K562 (cell line): Measurements from ENCODE around the gene GTPBP2. TPM values are rescaled to one million over a fixed set of nuclear protein-coding genes. Genes with fewer than 3 reads are reported as not detected.

Experiments
- ATAC-seq: fragments of 200-7000 bp; cut with Tn5 transposase; 3 replicates; pipeline ENCODE4 v1.9.1; 2020; ENCODE audit warnings: moderate library complexity
- BruUV-seq: library from RNA; stranded (reverse); fragments of 400-500 nt; replicated peaks from 2 replicates; lab custom pipeline; 2021; lab: Mats Ljungman, UMichigan
- CTCF ChIA-PET: fragments of 300-600 bp; formaldehyde crosslinking; extraction: SDS; loops from one replicate; lab custom pipeline; 2021; ENCODE audit warnings: low intra/inter-chr PET ratio; lab: Yijun Ruan, JAX
- POLR2A ChIA-PET: fragments of 300-600, 350-650 bp; sonication (Branson Sonifier 250); formaldehyde crosslinking; extraction: SDS; loops from one replicate; lab custom pipeline; 2021; ENCODE audit warnings: antibody characterized with exemption, inconsistent platforms; lab: Yijun Ruan, JAX
- DNase-seq, 4 experiments: peaks; one replicate each; pipeline versions ENCODE4 v3.0.0 to v3.0.0-alpha.2; 2011 to 2018; ENCODE audit warnings: low spot score in 3 of 4, mixed read lengths in 3 of 4; ENCODE audit errors: extremely low read depth in 1 of 4
- FAIRE-seq: peaks from 2 replicates; lab custom pipeline; 2011; peaks lifted over from hg19 to GRCh38; lab: Jason Lieb, UNC
- H2AFZ ChIP-seq: 2 replicates; pipeline ENCODE4 v1.6.0; 2011; ENCODE audit warnings: low read depth, low read length, control low read depth, inconsistent platforms
- H3K27ac ChIP-seq: fragments of 200-600 bp; 3 replicates; pipeline ENCODE4 v1.8.0; 2011; ENCODE audit warnings: low read depth, mild to moderate bottlenecking, control low read depth, inconsistent platforms, low read length, moderate library complexity, mixed read lengths; ENCODE audit errors: extremely low read depth
- H3K27me3 ChIP-seq, 2 experiments: fragments of 300-600 bp in 1 of 2; 2 replicates in 1 of 2; 3 replicates in 1 of 2; pipeline versions ENCODE4 v1.6.0 to v1.8.0; 2011; ENCODE audit warnings: inconsistent platforms in 2 of 2, low read length in 2 of 2, mild to moderate bottlenecking in 1 of 2, mixed read lengths in 1 of 2, moderate library complexity in 1 of 2; ENCODE audit not compliant: control insufficient read depth in 2 of 2, insufficient read depth in 2 of 2
- H3K36me3 ChIP-seq: fragments of 300-600 bp; 3 replicates; pipeline ENCODE4 v1.8.0; 2011; ENCODE audit warnings: mild to moderate bottlenecking, low read length, inconsistent platforms; ENCODE audit not compliant: control insufficient read depth, insufficient read depth
- H3K4me1 ChIP-seq, 2 experiments: fragments of 200-600 bp in 1 of 2; replicated peaks in 1 of 2; 2 replicates in 1 of 2; 3 replicates in 1 of 2; pipeline versions ENCODE4 v1.5.1 to v1.8.0; 2011; ENCODE audit warnings: inconsistent platforms in 2 of 2, low read length in 2 of 2, mild to moderate bottlenecking in 1 of 2, mixed read lengths in 1 of 2, moderate library complexity in 1 of 2; ENCODE audit not compliant: control insufficient read depth in 2 of 2, insufficient read depth in 2 of 2
- H3K4me2 ChIP-seq: 2 replicates; pipeline ENCODE4 v1.6.1; 2011; ENCODE audit warnings: low read length, control low read depth, inconsistent platforms, mixed read lengths; ENCODE audit not compliant: insufficient read depth
- H3K4me3 ChIP-seq: fragments of 200-600 bp; sonication (generic), shearing (Covaris generic); 2 replicates; pipeline ENCODE4 v1.5.1; 2016; ENCODE audit warnings: control low read depth, inconsistent platforms
- H3K79me2 ChIP-seq: fragments of 200-600 bp; 3 replicates; pipeline ENCODE4 v1.8.0; 2011; ENCODE audit warnings: low read length, inconsistent platforms; ENCODE audit not compliant: control insufficient read depth, insufficient read depth
- H3K9ac ChIP-seq, 2 experiments: 2 replicates each; pipeline versions ENCODE4 v1.6.0 to v1.6.1; 2011; ENCODE audit warnings: low read depth in 2 of 2, low read length in 2 of 2, control low read depth in 1 of 2, inconsistent platforms in 1 of 2, mild to moderate bottlenecking in 1 of 2, mixed read lengths in 1 of 2; ENCODE audit not compliant: insufficient read depth in 1 of 2
- H3K9me1 ChIP-seq: one replicate; pipeline ENCODE4 v1.6.0; 2011; ENCODE audit warnings: inconsistent platforms, mild to moderate bottlenecking, low read length, moderate library complexity; ENCODE audit not compliant: control insufficient read depth, insufficient read depth
- H3K9me3 ChIP-seq: replicated peaks from 2 replicates; pipeline ENCODE4 v1.5.1; 2011; ENCODE audit warnings: low read depth, low read length, inconsistent platforms; ENCODE audit not compliant: control insufficient read depth, insufficient read depth
- H4K20me1 ChIP-seq: replicated peaks from 2 replicates; pipeline ENCODE4 v1.6.1; 2011; ENCODE audit warnings: low read length, inconsistent platforms, mixed read lengths; ENCODE audit not compliant: control insufficient read depth, insufficient read depth
- ATF7 ChIP-seq: fragments of 450-650 bp; IDR thresholded peaks from 2 replicates; pipeline ENCODE4 v1.7.1; 2014; ENCODE audit warnings: mild to moderate bottlenecking, moderate library complexity
- BCOR ChIP-seq: fragments of 450-650 bp; IDR thresholded peaks from 2 replicates; pipeline ENCODE4 v1.6.1; 2016
- HDAC8 ChIP-seq: fragments of 450-650 bp; IDR thresholded peaks from 2 replicates; pipeline ENCODE4 v1.6.1; 2016; ENCODE audit warnings: mild to moderate bottlenecking, missing genetic modification characterization, moderate library complexity, missing compliant biosample characterization
- L3MBTL2 ChIP-seq: fragments of 450-650 bp; IDR thresholded peaks from 2 replicates; pipeline ENCODE4 v1.6.1; 2016; ENCODE audit warnings: mild to moderate bottlenecking, moderate library complexity
- NFATC3 ChIP-seq: fragments of 450-650 bp; IDR thresholded peaks from 2 replicates; pipeline ENCODE4 v1.6.1; 2017; ENCODE audit warnings: mild to moderate bottlenecking
- PHTF2 ChIP-seq: fragments of 250-450 bp; sonication (Bioruptor Pico); IDR thresholded peaks from 2 replicates; pipeline ENCODE4 v1.5.0; 2021; ENCODE audit warnings: mild to moderate bottlenecking
- POLR3A ChIP-seq: IDR thresholded peaks from 2 replicates; pipeline ENCODE4 v1.6.1; 2011; ENCODE audit warnings: borderline replicate concordance, mild to moderate bottlenecking, moderate library complexity; ENCODE audit not compliant: insufficient read length, insufficient read depth; ENCODE audit errors: extremely low read depth
- RBM25 ChIP-seq: fragments of 200-400 bp; formaldehyde crosslinking; IDR thresholded peaks from 2 replicates; pipeline ENCODE4 v1.6.1; 2018; ENCODE audit warnings: low read length, low read depth, moderate library complexity; ENCODE audit not compliant: severe bottlenecking
- TRIM25 ChIP-seq: fragments of 450-650 bp; IDR thresholded peaks from 2 replicates; pipeline ENCODE4 v1.7.0; 2016; ENCODE audit warnings: borderline replicate concordance
- ZBTB12 ChIP-seq: fragments of 250-450 bp; sonication (Bioruptor Pico); IDR thresholded peaks from 2 replicates; pipeline ENCODE4 v1.4.0; 2020
- ZBTB2 ChIP-seq: fragments of 450-650 bp; IDR thresholded peaks from 2 replicates; pipeline ENCODE4 v1.6.1; 2016; ENCODE audit warnings: antibody characterized with exemption
- WGBS: fragments of 100-300 bp; shearing (Covaris generic); methylation state at CpG from one replicate; pipeline ENCODE4 v1.1.6; 2016; ENCODE audit warnings: low coverage, mixed read lengths; ENCODE audit not compliant: insufficient coverage; ENCODE audit errors: missing lambda C conversion rate; 5-methylcytosine and 5-hydroxymethylcytosine counted together
- in situ Hi-C: fragments of 300-500 bp; cut with MboI; formaldehyde crosslinking; loops from 4 replicates; pipeline ENCODE4 v1.15.0; 2018; ENCODE audit warnings: inconsistent platforms, mixed read lengths
- intact Hi-C: fragments of 100-400 bp; cut with micrococcal nuclease; formaldehyde crosslinking; loops from 2 replicates; pipeline ENCODE4 v1.14.2; 2022
- polyA plus RNA-seq, 8 experiments: library from polyadenylated mRNA; depleted of rRNA in 4 of 8; stranded (reverse) in 5 of 8; unstranded in 3 of 8; fragments of >200 nt; fragmentation: Nextera tagmentation in 2 of 8; fragmentation: Illumina TruSeq in 1 of 8; extraction: Ambion mirVana in 2 of 8; extraction: Trizol in 1 of 8; gene quantifications; 2 replicates each; pipeline versions ENCODE4 v1.2.1 to v1.2.3, GENCODE V29; 2011 to 2014; ENCODE audit warnings: inconsistent platforms in 1 of 8, missing spikeins in 1 of 8
- total RNA-seq, 7 experiments: library from RNA; depleted of rRNA in 6 of 7; stranded (reverse); fragments of >200 nt in 6 of 7; fragmentation: Illumina TruSeq in 2 of 7; extraction: Trizol in 2 of 7; gene quantifications; 2 replicates each; pipeline versions ENCODE4 v1.2.1 to v1.2.3, GENCODE V29; 2011 to 2021; ENCODE audit warnings: low replicate concordance in 1 of 7
- TF ChIP-seq, protein P1 (sequence below): sonication (generic); formaldehyde crosslinking; IDR thresholded peaks from 2 replicates; pipeline ENCODE4 v1.9.0; 2022; ENCODE audit warnings: mild to moderate bottlenecking, missing genetic modification reagents
- TF ChIP-seq, protein P2 (sequence below): fragments of 250-450 bp; sonication (Bioruptor Pico); IDR thresholded peaks from 2 replicates; pipeline ENCODE4 v1.5.0; 2020; ENCODE audit warnings: mild to moderate bottlenecking

GTPBP2 gene
- total and polyA plus RNA-seq, 9 of the 15 experiments (the other 6 are each of a cell fraction or from before 2014, with no cell fraction given), result 48.4 to 196 (median 111) TPM

- FAIRE-seq (no peak), DNase-seq (no peak), ATAC-seq (no peak)
- intact Hi-C loops (no loop called here), in situ Hi-C loops (no loop called here)
- ChIA-PET CTCF (no interaction called here), POLR2A (interaction anchor here (0.7 to 10.9 kb wide), 8 partner anchors 8 to 376 kb away, joined by 3 to 206 read pairs (median 4); partner anchors contain the start of genes GTPBP2 and MAD2L1BP)
- 52% methylated on average over 1 of the region's 2 CpGs for WGBS
- no peak overlapping the region for H2AFZ ChIP-seq
- H3K79me2 ChIP-seq, result no peaks in the 10 kb centered on the region
- no peaks in the 10 kb centered on the region for H3K27me3 ChIP-seq
- 0 out of 4 replicates have a peak overlapping the region, but pooled peaks of 1 of the 2 experiments have one; percentile 0 for H3K9ac ChIP-seq
- no peak overlapping the region for H3K27ac ChIP-seq
- H3K4me3 ChIP-seq, result no peak overlapping the region
- BruUV-seq, result no TSS peak
- no peaks in the 10 kb centered on the region for H4K20me1 ChIP-seq
- H3K36me3 ChIP-seq, result no peaks in the 10 kb centered on the region
- H3K4me1 ChIP-seq, result peaks cover 0 to 11% of the 10 kb centered on the region in 2 experiments; a peak in 2 of 5 replicates
- no peaks in the 10 kb centered on the region for H3K9me1 ChIP-seq
- no peak overlapping the region for H3K4me2 ChIP-seq
- no peaks in the 10 kb centered on the region for H3K9me3 ChIP-seq
- TF ChIP-seq BCOR, result peak; percentile 28; the same call in 1 of the 2 replicates
- TF ChIP-seq, protein P1, sequence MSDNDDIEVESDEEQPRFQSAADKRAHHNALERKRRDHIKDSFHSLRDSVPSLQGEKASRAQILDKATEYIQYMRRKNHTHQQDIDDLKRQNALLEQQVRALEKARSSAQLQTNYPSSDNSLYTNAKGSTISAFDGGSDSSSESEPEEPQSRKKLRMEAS, result no peak
- no peak for TF ChIP-seq ZBTB2
- no peak for TF ChIP-seq ZBTB12
- no peak for TF ChIP-seq PHTF2 (CRISPR knock-in tag)
- peak; percentile 35 for TF ChIP-seq RBM25
- no peak for TF ChIP-seq NFATC3
- TF ChIP-seq, protein P2, sequence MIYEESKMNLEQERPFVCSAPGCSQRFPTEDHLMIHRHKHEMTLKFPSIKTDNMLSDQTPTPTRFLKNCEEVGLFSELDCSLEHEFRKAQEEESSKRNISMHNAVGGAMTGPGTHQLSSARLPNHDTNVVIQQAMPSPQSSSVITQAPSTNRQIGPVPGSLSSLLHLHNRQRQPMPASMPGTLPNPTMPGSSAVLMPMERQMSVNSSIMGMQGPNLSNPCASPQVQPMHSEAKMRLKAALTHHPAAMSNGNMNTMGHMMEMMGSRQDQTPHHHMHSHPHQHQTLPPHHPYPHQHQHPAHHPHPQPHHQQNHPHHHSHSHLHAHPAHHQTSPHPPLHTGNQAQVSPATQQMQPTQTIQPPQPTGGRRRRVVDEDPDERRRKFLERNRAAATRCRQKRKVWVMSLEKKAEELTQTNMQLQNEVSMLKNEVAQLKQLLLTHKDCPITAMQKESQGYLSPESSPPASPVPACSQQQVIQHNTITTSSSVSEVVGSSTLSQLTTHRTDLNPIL (CRISPR knock-in tag), result no peak
- no peak for TF ChIP-seq L3MBTL2
- no peak for TF ChIP-seq HDAC8 (tag)
- TF ChIP-seq POLR3A, result no peak
- no peak for TF ChIP-seq TRIM25
- TF ChIP-seq ATF7, result no peak
These were observed 19.2 kb upstream of the GTPBP2 start for GRCh38 chr6:43648248-43648647.
